Testis (tissue), 3 donors: Measurements from ENCODE around the gene VEZT. TPM values are rescaled to one million over a fixed set of nuclear protein-coding genes. Genes with fewer than 3 reads are reported as not detected.

Experiments used
- DNase-seq: peaks from one replicate; pipeline ENCODE4 v3.0.0-alpha.2; 2019
- H3K27ac ChIP-seq, 2 donors: fragments of 200-600 bp; sonication (generic); one replicate each; pipeline ENCODE4 v1.5.1; 2019
- H3K27me3 ChIP-seq: fragments of 200-600 bp; sonication (generic); one replicate; pipeline ENCODE4 v1.5.1; 2019
- H3K36me3 ChIP-seq: fragments of 200-600 bp; sonication (generic); one replicate; pipeline ENCODE4 v1.5.1; 2017; ENCODE audit warnings: low read depth; ENCODE audit errors: missing control alignments
- H3K4me1 ChIP-seq: fragments of 200-600 bp; sonication (generic); one replicate; pipeline ENCODE4 v1.5.1; 2019
- H3K4me3 ChIP-seq, 2 donors: fragments of 200-600 bp; sonication (generic); one replicate each; pipeline ENCODE4 v1.5.1; 2017 to 2019
- H3K9me3 ChIP-seq: fragments of 200-600 bp; sonication (generic); one replicate; pipeline ENCODE4 v1.5.1; 2017
- CTCF ChIP-seq, 3 experiments: fragments of 450-650 bp in 2 of 3; fragments of 200-600 bp in 1 of 3; sonication (generic) in 1 of 3; IDR thresholded peaks; one replicate each; pipeline ENCODE4 v1.5.1; 2016 to 2019; ENCODE audit warnings: antibody characterized with exemption in 3 of 3, mild to moderate bottlenecking in 2 of 3, moderate library complexity in 1 of 3
- POLR2A ChIP-seq: fragments of 450-650 bp; IDR thresholded peaks from one replicate; pipeline ENCODE4 v1.6.1; 2017; ENCODE audit warnings: antibody characterized with exemption, mild to moderate bottlenecking, moderate library complexity
- WGBS, 2 donors: methylation state at CpG; one replicate each; pipeline ENCODE4 v1.1.5; 2018; 5-methylcytosine and 5-hydroxymethylcytosine counted together
- intact Hi-C: fragments of 100-400 bp; cut with DNase I; formaldehyde crosslinking; loops from one replicate; pipeline ENCODE4 v1.15.1; 2023; ENCODE audit warnings: low total_unique reads
- polyA plus RNA-seq: library from polyadenylated mRNA; stranded (reverse); fragments of 350-450 nt; fragmentation: Illumina TruSeq; extraction: RNeasy Lipid Tissue Mini Kit (QIAGEN cat#74804); gene quantifications from one replicate; pipeline ENCODE4 v1.2.3, GENCODE V29; 2014; ENCODE audit warnings: low read depth, low replicate concordance; ENCODE audit not compliant: insufficient read depth
- total RNA-seq, 2 donors: library from RNA; depleted of rRNA; stranded (reverse); fragments of >200 nt; gene quantifications; one replicate each; pipeline ENCODE4 v1.2.3, GENCODE V29; 2016

VEZT gene
- total and polyA plus RNA-seq, 3 donors from 2014 or later: 31.7 to 112 (median 94.6) TPM

- Histone ChIP-seq H3K9me3 (no peaks in the 10 kb centered on the region), H3K4me1 (peaks cover 2% of the 10 kb centered on the region), H3K36me3 (no peaks in the 10 kb centered on the region), H3K4me3 (no peak overlapping the region), H3K27me3 (no peaks in the 10 kb centered on the region), H3K27ac (no peak overlapping the region)
- TF ChIP-seq POLR2A (no peak), CTCF (IDR thresholded peaks at IDR 0.05) (no peak)
- WGBS, 2 donors: 68 to 71% methylated on average over 2 of the region's 2 CpGs
- DNase-seq: no peak
- intact Hi-C loops: no loop called here
Observed at GRCh38 chr12:95181103-95181502, 36.5 kb upstream of the VEZT start.

GRCh38 chr12:95182868-95183415 is 34.7 kb upstream of the VEZT start:
- TF ChIP-seq POLR2A (no peak), CTCF (IDR thresholded peaks at IDR 0.05) (no peak)
- no peak overlapping the region for H3K27ac ChIP-seq
- no peaks in the 10 kb centered on the region for H3K36me3 ChIP-seq
- DNase-seq: no peak
- H3K4me3 ChIP-seq: no peak overlapping the region
- 70 to 79% methylated on average over 4 to 5 of the region's 5 CpGs for WGBS, 2 donors
- no peaks in the 10 kb centered on the region for H3K4me1 ChIP-seq
- no peaks in the 10 kb centered on the region for H3K27me3 ChIP-seq
- no peaks in the 10 kb centered on the region for H3K9me3 ChIP-seq
- intact Hi-C loops: no loop called here

GRCh38 chr12:95184121-95184520 is 33.5 kb upstream of the VEZT start:
- no peaks in the 10 kb centered on the region for H3K27me3 ChIP-seq
- no peak for DNase-seq
- peaks cover 4% of the 10 kb centered on the region for H3K4me1 ChIP-seq
- H3K27ac ChIP-seq: no peak overlapping the region
- H3K36me3 ChIP-seq: no peaks in the 10 kb centered on the region
- no peaks in the 10 kb centered on the region for H3K9me3 ChIP-seq
- TF ChIP-seq CTCF (IDR thresholded peaks at IDR 0.05): no peak
- no peak for TF ChIP-seq POLR2A
- no peak overlapping the region for H3K4me3 ChIP-seq
- intact Hi-C loops: no loop called here

GRCh38 chr12:95185072-95185471 is 32.5 kb upstream of the VEZT start:
- no peaks in the 10 kb centered on the region for H3K27me3 ChIP-seq
- intact Hi-C loops: no loop called here
- H3K4me3 ChIP-seq: no peak overlapping the region
- WGBS, 2 donors: 88 to 89% methylated on average over 8 of the region's 8 CpGs
- peaks cover 5% of the 10 kb centered on the region for H3K4me1 ChIP-seq
- TF ChIP-seq POLR2A: no peak
- no peak for TF ChIP-seq CTCF (IDR thresholded peaks at IDR 0.05)
- no peak overlapping the region for H3K27ac ChIP-seq
- DNase-seq: no peak
- no peaks in the 10 kb centered on the region for H3K36me3 ChIP-seq
- H3K9me3 ChIP-seq: no peaks in the 10 kb centered on the region

- Histone ChIP-seq H3K4me3 (no peak overlapping the region), H3K9me3 (no peaks in the 10 kb centered on the region), H3K4me1 (peaks cover 5% of the 10 kb centered on the region), H3K27me3 (no peaks in the 10 kb centered on the region), H3K27ac (no peak overlapping the region), H3K36me3 (no peaks in the 10 kb centered on the region)
- TF ChIP-seq CTCF (IDR thresholded peaks at IDR 0.05): no peak
- no peak for TF ChIP-seq POLR2A
- DNase-seq: no peak
- intact Hi-C loops: no loop called here
Observed at GRCh38 chr12:95185854-95186253, 31.8 kb upstream of the VEZT start.
